SK-N-SH (cell line): ENCODE measurements around the gene RBMS1. TPM values are rescaled to one million over a fixed set of nuclear protein-coding genes. Genes with fewer than 3 reads are reported as not detected.

Experiments used
- CTCF ChIA-PET: fragments of 300-600, 350-600 bp; formaldehyde crosslinking; extraction: SDS; loops from one replicate; lab custom pipeline; 2021; lab: Yijun Ruan, JAX
- POLR2A ChIA-PET: fragments of 350-600 bp; sonication (Branson Sonifier 250); formaldehyde crosslinking; extraction: SDS; loops from one replicate; lab custom pipeline; 2020; ENCODE audit warnings: antibody characterized with exemption, inconsistent platforms; lab: Yijun Ruan, JAX
- DNase-seq: peaks from one replicate; pipeline ENCODE4 v3.0.0; 2012
- H2AFZ ChIP-seq: fragments of 200-600 bp; sonication (generic); 2 replicates; pipeline ENCODE4 v1.8.1; 2016; ENCODE audit warnings: antibody characterized with exemption, mild to moderate bottlenecking, low read depth
- H3F3A ChIP-seq: fragments of 200-600 bp; sonication (generic); replicated peaks from 2 replicates; pipeline ENCODE3; 2016; ENCODE audit warnings: antibody characterized with exemption, mild to moderate bottlenecking; ENCODE audit not compliant: insufficient read depth
- H3K27ac ChIP-seq, 2 experiments: fragments of 200-500 bp in 1 of 2; fragments of 200-600 bp in 1 of 2; sonication (Bioruptor generic) in 1 of 2; sonication (generic), shearing (Covaris generic) in 1 of 2; 2 replicates each; pipeline versions ENCODE4 v1.5.1 to v1.6.1; 2014 to 2016; ENCODE audit warnings: low read depth in 2 of 2, inconsistent platforms in 1 of 2, low read length in 1 of 2, mild to moderate bottlenecking in 1 of 2, mixed read lengths in 1 of 2
- H3K27me3 ChIP-seq: fragments of 200-600 bp; sonication (generic), shearing (Covaris generic); 2 replicates; pipeline ENCODE4 v1.6.1; 2016; ENCODE audit warnings: mixed run types; ENCODE audit not compliant: insufficient read depth
- H3K36me3 ChIP-seq, 2 experiments: fragments of 200-500 bp in 1 of 2; fragments of 200-600 bp in 1 of 2; sonication (Bioruptor generic) in 1 of 2; sonication (generic) in 1 of 2; replicated peaks in 1 of 2; 2 replicates each; pipeline versions ENCODE3 to v1.5.1; 2014 to 2016; ENCODE audit warnings: low read length in 1 of 2, mild to moderate bottlenecking in 1 of 2; ENCODE audit not compliant: insufficient read depth in 2 of 2, control insufficient read depth in 1 of 2
- H3K4me1 ChIP-seq, 2 experiments: fragments of 200-500 bp in 1 of 2; fragments of 200-600 bp in 1 of 2; sonication (Bioruptor generic) in 1 of 2; sonication (generic), shearing (Covaris generic) in 1 of 2; 2 replicates each; pipeline versions ENCODE4 v1.5.1 to v1.6.1; 2014 to 2016; ENCODE audit warnings: low read depth in 1 of 2, low read length in 1 of 2, mixed run types in 1 of 2; ENCODE audit not compliant: insufficient read depth in 2 of 2, control insufficient read depth in 1 of 2
- H3K4me2 ChIP-seq: fragments of 200-600 bp; sonication (generic), shearing (Covaris generic); 2 replicates; pipeline ENCODE4 v1.6.1; 2017; ENCODE audit warnings: mixed run types
- H3K4me3 ChIP-seq, 2 experiments: fragments of 200-500 bp in 1 of 2; fragments of 200-600 bp in 1 of 2; sonication (Bioruptor generic) in 1 of 2; sonication (generic), shearing (Covaris generic) in 1 of 2; 2 replicates each; pipeline versions ENCODE4 v1.5.1 to v1.8.1; 2014 to 2016; ENCODE audit warnings: low read depth in 2 of 2, inconsistent platforms in 1 of 2, low read length in 1 of 2, mild to moderate bottlenecking in 1 of 2, mixed read lengths in 1 of 2, moderate library complexity in 1 of 2
- H3K79me2 ChIP-seq: fragments of 200-600 bp; sonication (generic); 2 replicates; pipeline ENCODE4 v1.8.1; 2017; ENCODE audit warnings: mild to moderate bottlenecking; ENCODE audit not compliant: insufficient read depth
- H3K9ac ChIP-seq: fragments of 200-600 bp; sonication (generic); 2 replicates; pipeline ENCODE4 v1.6.1; 2017; ENCODE audit warnings: mixed run types
- H3K9me2 ChIP-seq: fragments of 200-600 bp; sonication (generic); 2 replicates; pipeline ENCODE4 v1.6.1; 2017; ENCODE audit warnings: mixed run types
- H3K9me3 ChIP-seq: fragments of 200-600 bp; sonication (generic); 2 replicates; pipeline ENCODE4 v1.6.1; 2017; ENCODE audit warnings: mixed run types, mild to moderate bottlenecking, moderate library complexity
- H4K20me1 ChIP-seq: fragments of 200-600 bp; sonication (generic); 2 replicates; pipeline ENCODE4 v1.6.1; 2017; ENCODE audit warnings: mild to moderate bottlenecking, mixed run types; ENCODE audit not compliant: insufficient read depth
- CHD2 ChIP-seq: fragments of 150-350 bp; IDR thresholded peaks from 2 replicates; pipeline ENCODE4 v1.6.1; 2018; ENCODE audit warnings: low read length; ENCODE audit not compliant: partially characterized antibody
- CTCF ChIP-seq: fragments of 200-600 bp; sonication (generic); IDR thresholded peaks from 2 replicates; pipeline ENCODE4 v1.6.1; 2017; ENCODE audit warnings: antibody characterized with exemption, mild to moderate bottlenecking, moderate library complexity
- FOXM1 ChIP-seq: IDR thresholded peaks from 2 replicates; pipeline ENCODE4 v1.4.0; 2012; ENCODE audit warnings: low read depth, mild to moderate bottlenecking
- GATA2 ChIP-seq: sonication (generic); formaldehyde crosslinking; IDR thresholded peaks from 2 replicates; pipeline ENCODE4 v1.5.0; 2020; ENCODE audit warnings: mild to moderate bottlenecking, missing genetic modification reagents
- MEF2A ChIP-seq: IDR thresholded peaks from 2 replicates; pipeline ENCODE4 v1.4.0; 2012; ENCODE audit warnings: low read depth, borderline replicate concordance
- MXI1 ChIP-seq: IDR thresholded peaks from 2 replicates; pipeline ENCODE4 v1.6.1; 2012; ENCODE audit warnings: mild to moderate bottlenecking, low read depth, low read length, improper control_type of control experiment
- NRF1 ChIP-seq: IDR thresholded peaks from 2 replicates; pipeline ENCODE4 v1.6.1; 2012; ENCODE audit warnings: low read depth, mild to moderate bottlenecking, low read length
- POLR2AphosphoS5 ChIP-seq: IDR thresholded peaks from 2 replicates; pipeline ENCODE4 v1.6.1; 2012; ENCODE audit warnings: low read depth, low read length
- RAD21 ChIP-seq: IDR thresholded peaks from 2 replicates; pipeline ENCODE4 v1.6.1; 2012; ENCODE audit warnings: mild to moderate bottlenecking, low read length
- RCOR1 ChIP-seq: fragments of 150-350 bp; IDR thresholded peaks from 2 replicates; pipeline ENCODE4 v1.6.1; 2017; ENCODE audit warnings: antibody characterized with exemption, low read length
- RFX5 ChIP-seq: IDR thresholded peaks from 2 replicates; pipeline ENCODE4 v1.6.1; 2012; ENCODE audit warnings: mild to moderate bottlenecking, improper control_type of control experiment, low read length
- RXRA ChIP-seq: IDR thresholded peaks from 2 replicates; pipeline ENCODE4 v1.4.0; 2012; ENCODE audit warnings: low read depth, mild to moderate bottlenecking, borderline replicate concordance
- SIN3A ChIP-seq: IDR thresholded peaks from 2 replicates; pipeline ENCODE4 v1.6.1; 2012; ENCODE audit warnings: low read depth, mild to moderate bottlenecking, low read length, moderate library complexity, borderline replicate concordance
- SMC3 ChIP-seq: IDR thresholded peaks from 2 replicates; pipeline ENCODE4 v1.6.1; 2012; ENCODE audit warnings: low read depth, low read length, improper control_type of control experiment
- TEAD4 ChIP-seq: IDR thresholded peaks from 2 replicates; pipeline ENCODE4 v1.4.0; 2012; ENCODE audit warnings: mild to moderate bottlenecking, borderline replicate concordance; ENCODE audit not compliant: insufficient read depth
- USF1 ChIP-seq: IDR thresholded peaks from 2 replicates; pipeline ENCODE4 v1.4.0; 2012; ENCODE audit warnings: low read depth, borderline replicate concordance
- ZBTB33 ChIP-seq: IDR thresholded peaks from 2 replicates; pipeline ENCODE4 v1.4.0; 2012; ENCODE audit warnings: low read depth, borderline replicate concordance
- WGBS: methylation state at CpG from one replicate; pipeline ENCODE4 v1.1.6; 2017; ENCODE audit warnings: low lambda C conversion rate; 5-methylcytosine and 5-hydroxymethylcytosine counted together
- polyA plus RNA-seq, 3 experiments: library from polyadenylated mRNA; depleted of rRNA; stranded (reverse); fragments of >200 nt; gene quantifications; 2 replicates each; pipeline ENCODE4 v1.2.3, GENCODE V29; 2012
- TF ChIP-seq, protein P1 (sequence below): fragments of 150-350 bp; IDR thresholded peaks from 2 replicates; pipeline ENCODE4 v1.6.1; 2017; ENCODE audit warnings: antibody characterized with exemption, low read length, low read depth, borderline replicate concordance
- TF ChIP-seq, protein P2 (sequence below): fragments of 150-350 bp; IDR thresholded peaks from 2 replicates; pipeline ENCODE4 v1.6.1; 2016; ENCODE audit warnings: mild to moderate bottlenecking, low read depth, low read length

The RBMS1 gene
- polyA plus RNA-seq, 1 of the 3 experiments (the other 2 are of a cell fraction), result 56.5 TPM

DNA sequence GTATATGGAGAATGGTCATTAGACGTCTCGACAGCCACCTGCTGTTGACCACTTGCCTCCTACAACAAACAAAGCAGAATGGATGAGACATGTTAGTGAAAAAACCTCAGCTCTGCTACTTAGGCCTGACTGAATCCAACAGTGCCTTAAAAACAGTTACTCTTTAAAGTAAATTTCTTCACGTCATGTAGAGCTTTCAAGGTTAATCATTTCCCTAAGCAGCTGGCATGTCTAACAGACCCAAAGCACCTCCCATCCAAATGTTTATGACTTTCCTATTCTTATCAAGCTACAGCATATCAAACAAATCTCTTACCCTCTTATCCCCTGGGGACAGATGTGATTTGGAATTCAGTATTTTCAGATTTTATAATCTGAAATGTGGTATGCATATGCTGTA lies 218.0 kb downstream of the RBMS1 start:
- no peak for TF ChIP-seq NRF1
- no peak for TF ChIP-seq GATA2
- no peak for TF ChIP-seq CTCF
- TF ChIP-seq RFX5, result no peak
- TF ChIP-seq SMC3, result no peak
- TF ChIP-seq RAD21, result no peak
- TF ChIP-seq, protein P1, sequence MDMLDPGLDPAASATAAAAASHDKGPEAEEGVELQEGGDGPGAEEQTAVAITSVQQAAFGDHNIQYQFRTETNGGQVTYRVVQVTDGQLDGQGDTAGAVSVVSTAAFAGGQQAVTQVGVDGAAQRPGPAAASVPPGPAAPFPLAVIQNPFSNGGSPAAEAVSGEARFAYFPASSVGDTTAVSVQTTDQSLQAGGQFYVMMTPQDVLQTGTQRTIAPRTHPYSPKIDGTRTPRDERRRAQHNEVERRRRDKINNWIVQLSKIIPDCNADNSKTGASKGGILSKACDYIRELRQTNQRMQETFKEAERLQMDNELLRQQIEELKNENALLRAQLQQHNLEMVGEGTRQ, result no peak
- no peak for TF ChIP-seq RXRA
- no peak for TF ChIP-seq RCOR1
- no peak for TF ChIP-seq USF1
- no peak for TF ChIP-seq ZBTB33
- TF ChIP-seq CHD2, result no peak
- TF ChIP-seq FOXM1, result no peak
- TF ChIP-seq MEF2A, result no peak
- no peak for TF ChIP-seq POLR2AphosphoS5
- TF ChIP-seq TEAD4, result no peak
- TF ChIP-seq MXI1, result no peak
- TF ChIP-seq SIN3A, result no peak
- TF ChIP-seq, protein P2, sequence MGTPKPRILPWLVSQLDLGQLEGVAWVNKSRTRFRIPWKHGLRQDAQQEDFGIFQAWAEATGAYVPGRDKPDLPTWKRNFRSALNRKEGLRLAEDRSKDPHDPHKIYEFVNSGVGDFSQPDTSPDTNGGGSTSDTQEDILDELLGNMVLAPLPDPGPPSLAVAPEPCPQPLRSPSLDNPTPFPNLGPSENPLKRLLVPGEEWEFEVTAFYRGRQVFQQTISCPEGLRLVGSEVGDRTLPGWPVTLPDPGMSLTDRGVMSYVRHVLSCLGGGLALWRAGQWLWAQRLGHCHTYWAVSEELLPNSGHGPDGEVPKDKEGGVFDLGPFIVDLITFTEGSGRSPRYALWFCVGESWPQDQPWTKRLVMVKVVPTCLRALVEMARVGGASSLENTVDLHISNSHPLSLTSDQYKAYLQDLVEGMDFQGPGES, result no peak
- ChIA-PET POLR2A (no interaction called here), CTCF (interaction anchor here (1.4 kb wide), 1 partner anchor 24 kb away, joined by 3 read pairs; no protein-coding TSS in a partner anchor)
- Histone ChIP-seq H3F3A (peaks cover 42% of the 10 kb centered on the region), H3K27ac (no peak overlapping the region), H3K9me3 (no peaks in the 10 kb centered on the region), H3K36me3 (peaks cover 78 to 80% of the 10 kb centered on the region in 2 experiments), H3K9ac (no peak overlapping the region), H3K4me2 (no peak overlapping the region), H3K27me3 (no peaks in the 10 kb centered on the region), H3K4me1 (peaks cover 9 to 30% of the 10 kb centered on the region in 2 experiments), H3K79me2 (peaks cover 3% of the 10 kb centered on the region; the same call in 1 of the 2 replicates), H3K9me2 (no peaks in the 10 kb centered on the region), H4K20me1 (no peaks in the 10 kb centered on the region), H2AFZ (no peak overlapping the region), H3K4me3 (no peak overlapping the region)
- no peak for DNase-seq
- 84% methylated on average over 3 of the region's 3 CpGs for WGBS
